GM19193 (cell line): ENCODE data around the gene DUSP8.

Source experiments
- POLR2A ChIP-seq: IDR thresholded peaks from 4 replicates; pipeline ENCODE4 v1.6.1; 2011; ENCODE audit not compliant: insufficient read depth, insufficient read length; ENCODE audit errors: extremely low read depth

Gene DUSP8

DNA sequence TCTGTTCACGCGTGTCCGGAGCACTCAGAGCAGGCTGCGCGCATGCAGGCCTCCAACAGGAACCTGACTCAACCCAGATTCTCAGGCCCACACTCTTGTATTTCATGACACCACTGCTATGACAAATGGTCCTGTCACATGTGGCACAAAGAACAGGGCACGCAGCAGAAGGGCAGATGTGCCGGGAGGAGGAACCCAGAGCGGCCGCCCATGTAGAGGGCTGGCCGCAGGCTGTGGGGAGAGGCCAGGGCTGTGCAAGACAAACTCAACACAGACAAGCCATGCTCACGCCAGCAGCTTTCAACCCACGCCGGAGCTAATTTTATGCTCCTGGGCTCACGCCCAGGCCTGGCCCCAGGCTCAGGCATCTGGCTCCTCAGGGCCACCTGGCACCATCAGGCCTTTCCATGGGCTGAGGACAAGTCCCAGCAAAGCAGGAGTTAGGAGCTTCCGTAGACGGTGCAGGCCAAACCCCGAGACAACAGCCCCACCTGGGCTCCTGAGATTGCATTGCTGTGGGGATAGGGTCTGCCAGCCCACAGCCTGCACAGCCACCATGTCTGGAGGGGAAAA is 40.0 kb downstream of the DUSP8 start:
- no peak for TF ChIP-seq POLR2A

DNA sequence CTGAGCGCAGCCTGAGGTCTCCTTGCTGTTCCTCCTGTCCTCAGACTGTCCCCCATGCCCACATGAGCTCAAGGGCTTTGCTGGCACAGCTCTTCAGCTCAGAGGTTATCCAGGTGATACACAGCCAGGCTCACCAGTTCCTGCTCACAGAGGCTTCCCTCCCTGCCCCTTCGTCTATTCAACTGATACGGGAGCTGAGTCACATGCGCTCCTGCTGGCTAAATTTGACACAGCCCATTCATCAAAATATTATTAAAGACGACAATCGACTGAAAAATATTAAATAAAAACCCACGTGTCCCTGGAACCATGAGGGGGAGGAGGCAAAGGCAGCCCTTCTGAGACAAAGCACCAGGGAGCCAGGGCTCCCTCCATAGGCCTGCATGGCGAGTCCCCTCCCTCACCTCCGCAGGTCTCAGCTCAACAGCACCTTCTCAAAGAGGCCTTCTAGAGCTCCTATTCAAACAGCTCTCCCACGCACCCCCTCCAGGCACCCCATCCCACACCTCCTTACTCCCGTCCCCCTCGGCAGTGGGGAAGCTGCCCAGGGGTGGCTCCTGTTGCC is 40.5 kb downstream of the DUSP8 start:
- TF ChIP-seq POLR2A = no peak

DNA sequence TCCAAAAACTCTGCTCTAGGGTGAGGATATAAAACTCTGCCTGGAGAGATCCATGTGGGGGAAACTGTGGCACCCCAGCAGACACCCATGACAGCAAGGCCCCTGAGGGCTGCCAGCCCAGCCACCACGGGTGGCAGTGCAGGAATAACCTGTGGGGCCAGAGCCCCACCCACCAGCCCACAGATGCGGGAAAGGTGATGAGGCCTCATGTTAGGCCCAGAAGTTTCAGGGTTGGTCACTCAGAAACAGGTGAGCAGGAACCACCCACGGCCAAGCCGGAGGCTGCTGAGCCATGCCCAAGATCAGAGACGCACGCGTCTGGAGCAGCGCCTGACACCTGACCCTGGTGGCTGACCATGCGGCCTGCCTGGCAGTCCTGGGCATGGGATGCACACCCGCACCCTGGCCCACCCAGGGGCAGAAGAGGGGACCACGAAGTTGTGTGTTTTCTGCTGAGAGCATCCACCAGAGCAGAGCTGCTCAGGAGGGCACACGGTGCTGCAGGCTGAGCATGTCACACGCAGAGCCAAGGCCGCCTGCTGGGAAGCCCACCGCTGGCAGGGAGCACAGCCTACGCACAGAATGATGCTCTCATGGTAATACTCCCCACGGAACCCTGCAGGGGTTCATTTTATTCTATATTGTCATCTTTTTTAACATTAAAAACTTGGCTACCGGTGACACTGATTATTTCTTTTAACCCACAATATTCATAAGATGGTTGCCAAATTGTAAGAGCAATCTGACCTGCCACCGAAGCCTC is 41.2 kb downstream of the DUSP8 start:
- no peak for TF ChIP-seq POLR2A

DNA sequence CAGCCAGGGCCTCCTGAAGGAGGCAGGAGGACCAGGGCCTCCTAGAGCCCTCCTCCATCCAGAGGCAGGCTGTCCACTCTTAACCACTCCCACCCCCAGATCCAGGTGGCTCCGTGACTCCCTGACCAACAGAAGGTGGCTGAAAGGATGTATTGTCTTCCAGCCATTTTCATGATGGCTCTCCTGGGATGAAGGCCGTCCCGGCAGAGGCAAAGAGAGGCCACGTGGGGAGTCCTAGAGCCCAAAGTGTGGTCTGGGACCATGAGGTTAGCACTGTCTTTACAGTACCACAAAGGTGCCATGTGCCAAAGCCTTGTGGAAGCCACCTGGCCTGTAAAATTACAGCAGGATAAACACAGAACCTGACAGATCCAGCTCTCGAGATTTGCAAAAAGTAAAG is 42.3 kb downstream of the DUSP8 start:
- no peak for TF ChIP-seq POLR2A

DNA sequence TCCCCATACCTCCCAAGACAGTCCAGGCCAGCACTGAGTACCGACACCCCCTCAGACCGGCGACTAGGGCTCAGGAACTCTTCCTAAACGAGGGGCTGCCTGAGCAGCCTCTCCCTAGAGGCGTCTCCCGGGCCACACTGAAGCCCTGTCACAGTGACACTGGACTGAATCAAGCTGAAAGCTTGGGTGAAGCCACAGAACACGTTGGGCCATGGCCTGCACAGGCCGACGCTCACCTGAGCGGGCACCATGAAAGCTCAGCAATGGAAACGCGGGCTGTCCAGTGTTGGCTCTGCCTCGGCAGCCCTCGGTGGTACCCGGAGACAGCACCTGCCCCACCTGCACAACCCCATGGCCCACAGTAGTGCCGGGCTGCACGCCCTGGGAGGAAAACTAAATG is 42.8 kb downstream of the DUSP8 start:
- TF ChIP-seq POLR2A = no peak

DNA sequence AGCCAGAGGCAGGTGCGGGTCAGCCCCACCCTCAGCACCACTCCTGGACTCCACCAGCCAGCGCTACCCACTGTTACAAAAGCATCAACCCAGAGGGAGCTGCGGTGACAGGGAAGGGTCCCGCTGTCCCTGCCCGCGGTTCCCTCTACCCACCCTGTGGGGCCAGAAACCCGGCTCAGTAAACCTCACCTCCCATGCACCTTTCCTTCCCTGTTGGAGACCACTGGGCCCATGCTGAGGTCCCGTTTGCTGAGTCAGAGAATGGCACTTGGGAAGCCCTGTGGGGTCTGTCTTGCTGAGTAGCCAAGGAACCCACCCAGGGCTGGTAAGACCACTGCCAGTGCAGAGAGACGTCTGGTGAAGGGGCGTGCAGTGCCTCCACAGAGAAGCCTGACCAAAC is 43.4 kb downstream of the DUSP8 start:
- no peak for TF ChIP-seq POLR2A

DNA sequence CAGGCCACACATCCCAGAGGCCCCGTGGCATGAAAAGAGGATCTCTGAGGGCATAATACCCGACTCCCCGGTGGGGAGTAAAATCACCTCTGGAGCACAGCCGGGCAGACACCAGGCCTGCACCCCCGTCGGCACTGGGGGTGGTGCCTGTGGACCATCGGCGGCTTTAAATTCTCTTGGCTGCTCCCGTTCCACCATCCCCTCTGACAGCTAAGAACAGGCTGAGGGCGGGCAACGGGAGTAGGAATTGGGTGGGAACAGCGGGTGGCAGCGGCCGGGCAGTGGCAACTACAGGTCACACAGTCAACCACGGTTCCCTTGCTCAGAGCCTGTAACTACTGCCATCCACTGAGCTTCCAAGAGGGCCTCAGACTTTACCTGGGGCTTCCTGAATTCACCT is 45.3 kb downstream of the DUSP8 start:
- TF ChIP-seq POLR2A = no peak

DNA sequence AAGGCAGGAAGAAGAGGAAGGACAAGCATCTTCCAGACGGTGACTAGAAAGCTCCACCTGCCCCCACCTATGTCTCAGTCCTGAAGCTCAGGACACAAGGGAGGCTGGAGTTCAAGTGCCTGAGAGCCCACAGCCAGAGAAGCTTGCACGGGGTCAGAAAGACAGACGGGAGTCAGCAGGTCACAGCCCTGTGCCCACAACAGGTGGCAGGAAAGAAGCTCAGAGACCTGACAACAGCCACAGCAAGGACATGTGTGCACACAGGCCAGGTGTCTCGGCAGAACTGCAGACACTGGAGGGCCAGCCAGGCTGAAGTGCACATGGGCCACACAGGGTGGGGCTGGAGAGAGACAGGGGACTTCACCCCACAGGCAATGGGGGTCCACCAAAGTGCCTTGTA is 48.3 kb downstream of the DUSP8 start:
- no peak for TF ChIP-seq POLR2A

DNA sequence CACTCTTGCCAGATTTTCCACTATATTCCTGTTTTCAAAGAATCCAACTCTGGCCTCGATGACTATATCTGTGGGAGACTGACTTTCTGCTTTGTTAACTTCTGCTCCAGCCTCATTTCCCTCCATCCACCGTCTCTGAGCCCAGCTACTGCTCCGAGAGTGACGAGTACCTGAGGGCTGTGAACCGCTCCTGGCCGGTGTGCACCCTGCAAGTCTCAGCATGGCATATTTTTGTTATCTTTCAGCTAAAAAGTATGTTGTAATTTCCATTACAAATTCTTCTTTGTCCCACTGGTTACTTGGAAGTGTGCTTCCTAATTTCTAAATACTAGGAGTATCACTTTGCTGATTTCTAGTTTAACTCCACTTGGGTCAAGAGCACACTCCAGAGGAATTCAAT is 49.0 kb downstream of the DUSP8 start:
- TF ChIP-seq POLR2A = no peak

DNA sequence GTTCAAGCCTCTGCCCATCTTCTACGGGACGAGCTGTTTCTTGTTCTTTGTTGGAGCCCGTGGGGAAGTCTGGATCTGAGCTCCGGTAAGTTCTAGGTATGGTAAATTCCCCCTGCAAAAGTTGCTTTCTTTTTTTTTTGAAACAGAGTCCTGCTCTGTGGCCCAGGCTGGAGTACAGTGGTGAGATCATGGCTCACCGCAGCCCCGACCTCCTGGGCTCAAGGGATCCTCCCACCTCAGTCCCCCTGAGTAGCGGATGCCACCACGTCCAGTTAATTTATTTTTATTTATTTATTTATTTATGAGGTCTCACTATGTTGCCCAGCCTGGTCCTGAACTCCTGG is 50.0 kb downstream of the DUSP8 start:
- TF ChIP-seq POLR2A = no peak

DNA sequence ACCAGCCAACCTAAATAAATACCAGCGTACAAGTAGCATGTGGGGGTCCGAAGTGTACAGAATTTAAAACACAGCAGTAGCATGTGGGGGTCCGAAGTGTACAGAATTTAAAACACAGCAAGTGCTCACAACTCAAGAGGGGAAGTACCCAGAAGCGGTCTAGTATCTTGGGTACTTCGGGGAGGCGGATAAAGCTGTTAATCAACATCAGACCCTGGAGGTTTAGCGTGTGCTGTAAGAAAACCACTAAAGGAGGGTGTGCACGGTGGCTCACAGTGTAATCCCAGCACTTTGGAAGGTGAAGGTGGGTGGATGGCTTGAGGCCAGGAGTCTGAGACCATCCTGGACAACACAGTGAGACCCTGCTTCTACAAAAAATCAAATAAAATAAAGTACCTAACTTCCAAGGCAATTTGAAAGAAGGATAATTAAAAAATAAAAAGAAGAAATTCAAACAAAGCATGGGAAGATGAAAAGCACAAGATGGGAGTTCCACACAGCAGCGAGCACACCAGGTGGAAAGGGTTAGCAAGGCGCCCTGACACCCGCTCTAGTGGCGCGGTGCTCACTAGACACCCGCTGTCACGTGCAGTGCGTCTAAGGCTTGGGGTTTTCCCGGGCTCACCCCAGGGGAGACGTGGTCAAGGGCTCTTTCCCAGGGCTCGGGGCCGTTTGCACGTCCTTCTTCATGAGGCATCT is 50.5 kb downstream of the DUSP8 start:
- peak; percentile 47 for TF ChIP-seq POLR2A

DNA sequence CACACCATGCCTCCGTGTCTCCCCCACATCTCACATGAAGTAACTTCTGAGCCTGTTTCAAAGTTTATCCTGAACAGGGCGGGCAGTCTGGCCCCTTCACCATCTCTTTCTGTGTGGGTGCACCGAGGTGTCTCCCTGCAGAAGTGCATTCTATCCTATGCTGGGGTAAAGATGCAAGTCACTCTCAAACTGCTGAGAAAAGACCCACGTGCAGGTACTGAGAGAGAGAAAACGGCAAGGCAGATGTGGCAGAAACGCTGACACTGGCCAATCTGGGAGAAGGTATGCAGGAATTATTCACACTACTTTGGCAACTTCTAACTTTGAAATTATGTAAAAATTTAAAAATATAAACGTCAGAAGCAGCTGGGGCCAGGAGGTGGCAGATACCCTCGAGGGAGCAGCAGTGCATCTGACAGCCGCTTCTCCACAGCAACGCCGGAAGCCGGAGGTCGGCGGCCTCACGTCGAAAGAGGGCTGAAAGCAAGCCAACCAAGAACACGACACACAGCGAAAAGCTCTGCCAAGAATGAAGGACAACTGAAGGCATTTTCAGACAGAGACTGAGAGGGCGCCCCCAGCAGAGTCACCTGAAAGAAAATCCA is 51.3 kb downstream of the DUSP8 start:
- TF ChIP-seq POLR2A = no peak

DNA sequence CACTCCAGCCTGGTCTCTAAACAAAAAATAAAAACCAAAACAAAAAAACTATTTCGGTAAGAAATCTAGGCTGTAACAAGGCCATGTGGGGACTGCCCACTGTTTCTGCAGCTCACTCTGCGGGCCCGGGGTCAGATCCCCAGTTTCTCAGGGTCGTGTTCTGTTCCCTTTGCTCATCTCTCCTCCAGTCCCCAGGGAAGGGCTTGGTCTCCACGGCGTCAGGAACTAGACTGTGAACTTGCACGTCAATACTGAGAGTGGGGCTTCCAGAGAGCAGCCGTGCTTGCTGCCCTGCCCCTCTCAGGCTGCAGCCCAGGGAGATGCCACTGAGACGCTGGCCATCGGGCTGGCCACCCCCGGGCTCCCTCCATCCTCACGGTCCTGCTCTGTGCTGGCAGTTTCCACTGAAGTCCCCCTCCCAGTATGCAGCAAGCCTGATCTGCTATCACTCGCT is 51.8 kb downstream of the DUSP8 start:
- TF ChIP-seq POLR2A = no peak

DNA sequence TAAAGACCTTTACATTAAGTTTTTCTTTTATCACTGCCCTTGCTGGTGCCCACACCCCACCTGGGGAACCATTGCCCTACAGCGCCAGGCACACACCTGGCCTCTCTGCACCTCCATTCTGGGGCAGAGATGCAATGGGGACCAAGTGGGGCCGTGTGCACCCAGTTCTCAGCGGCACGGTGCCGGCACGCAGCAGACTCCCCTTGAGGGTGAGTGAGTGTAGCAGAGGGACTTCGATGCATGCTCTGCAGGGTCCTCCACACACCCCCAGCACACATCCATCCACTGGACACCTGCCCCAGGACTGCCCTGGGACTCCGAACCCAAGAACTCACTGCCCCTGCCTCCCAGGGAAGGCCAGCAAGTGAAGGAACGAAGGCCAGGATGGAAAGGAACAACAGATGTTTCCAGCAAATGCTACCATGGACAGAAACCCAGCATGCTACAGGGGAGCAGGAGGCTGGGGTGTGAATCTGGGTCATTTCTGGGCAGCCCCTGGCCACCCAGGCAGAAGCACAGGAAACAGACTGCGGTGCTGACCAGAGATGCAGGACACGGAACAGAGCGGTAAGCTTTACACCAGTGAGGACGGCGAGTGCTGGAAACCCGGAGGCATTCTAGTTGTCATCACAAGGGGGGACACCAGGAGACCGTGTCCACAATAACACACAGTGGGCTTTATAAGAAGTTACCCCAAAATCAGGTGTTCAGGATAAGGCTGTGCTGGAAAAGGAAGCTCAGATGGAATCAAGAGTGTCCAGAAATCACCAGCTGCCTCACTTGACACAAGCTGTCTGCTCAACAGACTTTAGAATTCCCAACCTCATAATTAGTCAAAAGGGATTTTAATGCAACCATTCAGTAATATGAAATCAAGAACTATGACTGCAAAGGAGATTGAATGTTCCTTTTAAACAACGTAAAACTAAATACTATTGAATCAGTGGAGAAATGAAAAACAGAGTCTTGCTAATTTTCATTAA is 52.8 kb downstream of the DUSP8 start:
- TF ChIP-seq POLR2A = no peak
